ENCODE data around the gene AMZ1. TPM values are rescaled to one million over a fixed set of nuclear protein-coding genes. Genes with fewer than 3 reads are reported as not detected.
"Not testable (repeated sequence)": the region's sequence is repeated elsewhere in the genome, so short reads cannot be mapped to it uniquely, and the experiment has no call there.

AMZ1 gene
- total RNA-seq, 2 experiments from 2014 or later: 0.17 TPM

GRCh38 chr7:2737005-2737743 lies 49.2 kb downstream of the AMZ1 start:
- H3K36me3 Mint-ChIP-seq; H3K4me3 Mint-ChIP-seq; ATAC-seq (ENCODE audit: low read depth); H3K4me1 Mint-ChIP-seq; POLR2A ChIA-PET; H3K27ac Mint-ChIP-seq; DNase-seq; H3K9me3 Mint-ChIP-seq; H3K27me3 Mint-ChIP-seq: not testable (repeated sequence)

GRCh38 chr7:2737771-2738540 lies 50.0 kb downstream of the AMZ1 start:
- no peak for DNase-seq

GRCh38 chr7:2738766-2739549 lies 51.0 kb downstream of the AMZ1 start:
- ATAC-seq (ENCODE audit: low read depth) (no peak), DNase-seq (no peak)
- H3K4me3 Mint-ChIP-seq: no peak overlapping the region
- no peaks in the 10 kb centered on the region for H3K36me3 Mint-ChIP-seq
- H3K27ac Mint-ChIP-seq: no peak overlapping the region
- peaks cover 7% of the 10 kb centered on the region for H3K4me1 Mint-ChIP-seq
- POLR2A ChIA-PET: no interaction called here
- no peaks in the 10 kb centered on the region for H3K27me3 Mint-ChIP-seq
- no peaks in the 10 kb centered on the region for H3K9me3 Mint-ChIP-seq

More at GRCh38 chr7:2737771-2738540, 50.0 kb downstream of the AMZ1 start:
- no peaks in the 10 kb centered on the region for H3K9me3 Mint-ChIP-seq
- H3K36me3 Mint-ChIP-seq: peaks cover 2% of the 10 kb centered on the region
- no peak overlapping the region for H3K27ac Mint-ChIP-seq
- peaks cover 9% of the 10 kb centered on the region for H3K4me1 Mint-ChIP-seq
- POLR2A ChIA-PET: no interaction called here
- H3K4me3 Mint-ChIP-seq: no peak overlapping the region
- no peak for ATAC-seq (ENCODE audit: low read depth)
- no peaks in the 10 kb centered on the region for H3K27me3 Mint-ChIP-seq

- POLR2A ChIA-PET; ATAC-seq (ENCODE audit: low read depth); DNase-seq; H3K4me1 Mint-ChIP-seq; H3K27ac Mint-ChIP-seq; H3K36me3 Mint-ChIP-seq; H3K4me3 Mint-ChIP-seq; H3K9me3 Mint-ChIP-seq; H3K27me3 Mint-ChIP-seq: not testable (repeated sequence)
These were observed 55.7 kb downstream of the AMZ1 start for GRCh38 chr7:2743523-2744185.

GRCh38 chr7:2748684-2749083 lies 60.7 kb downstream of the AMZ1 start:
- H3K27ac Mint-ChIP-seq; H3K36me3 Mint-ChIP-seq; H3K4me3 Mint-ChIP-seq; POLR2A ChIA-PET; ATAC-seq (ENCODE audit: low read depth); H3K27me3 Mint-ChIP-seq; DNase-seq; H3K9me3 Mint-ChIP-seq; H3K4me1 Mint-ChIP-seq: not testable (repeated sequence)

GRCh38 chr7:2750004-2750407 lies 62.0 kb downstream of the AMZ1 start:
- ATAC-seq (ENCODE audit: low read depth) (no peak), DNase-seq (no peak)
- POLR2A ChIA-PET: no interaction called here
- Mint-ChIP-seq H3K4me3 (no peak overlapping the region), H3K36me3 (peaks cover 9% of the 10 kb centered on the region), H3K27me3 (peaks cover 2% of the 10 kb centered on the region), H3K9me3 (peaks cover 3% of the 10 kb centered on the region), H3K27ac (no peak overlapping the region), H3K4me1 (no peaks in the 10 kb centered on the region)

- Mint-ChIP-seq H3K36me3 (peaks cover 15% of the 10 kb centered on the region), H3K4me1 (no peaks in the 10 kb centered on the region), H3K27ac (no peak overlapping the region), H3K4me3 (no peak overlapping the region), H3K27me3 (peaks cover 1% of the 10 kb centered on the region), H3K9me3 (peaks cover 5% of the 10 kb centered on the region)
- POLR2A ChIA-PET: no interaction called here
- DNase-seq (no peak), ATAC-seq (ENCODE audit: low read depth) (no peak)
These were observed 63.1 kb downstream of the AMZ1 start for GRCh38 chr7:2751086-2751485.

GRCh38 chr7:2753148-2753547 lies 65.1 kb downstream of the AMZ1 start:
- Mint-ChIP-seq H3K36me3 (peaks cover 18% of the 10 kb centered on the region), H3K27ac (no peak overlapping the region), H3K27me3 (no peaks in the 10 kb centered on the region), H3K4me1 (peaks cover 8% of the 10 kb centered on the region), H3K4me3 (no peak overlapping the region), H3K9me3 (peaks cover 3% of the 10 kb centered on the region)
- POLR2A ChIA-PET: no interaction called here
- no peak for DNase-seq
- no peak for ATAC-seq (ENCODE audit: low read depth)

- H3K9me3 Mint-ChIP-seq: peaks cover 3% of the 10 kb centered on the region
- no peak overlapping the region for H3K4me3 Mint-ChIP-seq
- no peak overlapping the region for H3K27ac Mint-ChIP-seq
- H3K4me1 Mint-ChIP-seq: peaks cover 13% of the 10 kb centered on the region
- no peak for ATAC-seq (ENCODE audit: low read depth)
- POLR2A ChIA-PET: no interaction called here
- DNase-seq: no peak
- H3K27me3 Mint-ChIP-seq: no peaks in the 10 kb centered on the region
- peaks cover 18% of the 10 kb centered on the region for H3K36me3 Mint-ChIP-seq
These were observed 66.1 kb downstream of the AMZ1 start for GRCh38 chr7:2754086-2754485.

- ATAC-seq (ENCODE audit: low read depth) (no peak), DNase-seq (no peak)
- POLR2A ChIA-PET: no interaction called here
- no peaks in the 10 kb centered on the region for H3K27me3 Mint-ChIP-seq
- peaks cover 20% of the 10 kb centered on the region for H3K4me1 Mint-ChIP-seq
- H3K4me3 Mint-ChIP-seq: no peak overlapping the region
- peaks cover 18% of the 10 kb centered on the region for H3K36me3 Mint-ChIP-seq
- no peak overlapping the region for H3K27ac Mint-ChIP-seq
- H3K9me3 Mint-ChIP-seq: peaks cover 3% of the 10 kb centered on the region
These were observed 66.9 kb downstream of the AMZ1 start for GRCh38 chr7:2754912-2755311.

- Mint-ChIP-seq H3K27me3 (no peaks in the 10 kb centered on the region), H3K36me3 (peaks cover 18% of the 10 kb centered on the region), H3K4me3 (no peak overlapping the region), H3K9me3 (peaks cover 3% of the 10 kb centered on the region), H3K4me1 (peaks cover 26% of the 10 kb centered on the region), H3K27ac (no peak overlapping the region)
- no peak for DNase-seq
- ATAC-seq (ENCODE audit: low read depth): no peak
- POLR2A ChIA-PET: no interaction called here
These were observed 67.5 kb downstream of the AMZ1 start for GRCh38 chr7:2755531-2755930.

GRCh38 chr7:2757361-2757903 lies 69.4 kb downstream of the AMZ1 start:
- Mint-ChIP-seq H3K4me3 (no peak overlapping the region), H3K4me1 (peaks cover 27% of the 10 kb centered on the region), H3K27ac (no peak overlapping the region)

More at GRCh38 chr7:2757361-2757903, 69.4 kb downstream of the AMZ1 start:
- Mint-ChIP-seq H3K36me3 (peaks cover 16% of the 10 kb centered on the region), H3K9me3 (peaks cover 3% of the 10 kb centered on the region), H3K27me3 (no peaks in the 10 kb centered on the region)
- no peak for ATAC-seq (ENCODE audit: low read depth)
- POLR2A ChIA-PET: interaction anchor here (0.7 to 1.1 kb wide), 2 partner anchors 32 to 704 kb away, joined by 3 to 4 read pairs; no protein-coding TSS in a partner anchor
- no peak for DNase-seq
